ENCODE results near the gene ZNF438.
"Not testable (repeated sequence)": the region's sequence is repeated elsewhere in the genome, so short reads cannot be mapped to it uniquely, and the experiment has no call there.

ZNF438 gene

GRCh38 chr10:31031558-31032257 is at the start of gene ZNF438:
ZNF438 (minus strand) TSS chr10:31031865; CDS start chr10:30877034, 154,831 bp downstream.
- peak; percentile 85 for DNase-seq

- no peak for DNase-seq
These were observed 44.9 kb upstream of the ZNF438 start for GRCh38 chr10:31076610-31076988.

- no peak for DNase-seq
These were observed 44.4 kb upstream of the ZNF438 start for GRCh38 chr10:31075881-31076609.

GRCh38 chr10:31075434-31075833 is 43.8 kb upstream of the ZNF438 start:
- no peak for DNase-seq

GRCh38 chr10:31074722-31075086 is 43.0 kb upstream of the ZNF438 start:
- no peak for DNase-seq

- peak; percentile 60 for DNase-seq
These were observed 42.5 kb upstream of the ZNF438 start for GRCh38 chr10:31073996-31074721.

GRCh38 chr10:31073211-31073610 is 41.5 kb upstream of the ZNF438 start:
- DNase-seq, result no peak

GRCh38 chr10:31072451-31072850 is 40.8 kb upstream of the ZNF438 start:
- no peak for DNase-seq

- no peak for DNase-seq
These were observed 39.8 kb upstream of the ZNF438 start for GRCh38 chr10:31071232-31072005.

GRCh38 chr10:31070691-31071090 is 39.0 kb upstream of the ZNF438 start:
- no peak for DNase-seq

GRCh38 chr10:31070025-31070424 is 38.4 kb upstream of the ZNF438 start:
- no peak for DNase-seq

GRCh38 chr10:31069411-31069810 is 37.7 kb upstream of the ZNF438 start:
- no peak for DNase-seq

GRCh38 chr10:31064348-31064747 is 32.7 kb upstream of the ZNF438 start:
- DNase-seq, result no peak

GRCh38 chr10:31063841-31064240 is 32.2 kb upstream of the ZNF438 start:
- no peak for DNase-seq

- DNase-seq, result no peak
These were observed 31.2 kb upstream of the ZNF438 start for GRCh38 chr10:31062856-31063255.

- DNase-seq, result no peak
These were observed 30.3 kb upstream of the ZNF438 start for GRCh38 chr10:31061941-31062340.

GRCh38 chr10:31058795-31059703 is 27.4 kb upstream of the ZNF438 start:
- DNase-seq, result no peak

GRCh38 chr10:31056678-31057077 is 25.0 kb upstream of the ZNF438 start:
- DNase-seq, result not testable (repeated sequence)

- no peak for DNase-seq
These were observed 24.0 kb upstream of the ZNF438 start for GRCh38 chr10:31055573-31056251.

- DNase-seq, result no peak
These were observed 20.0 kb upstream of the ZNF438 start for GRCh38 chr10:31051703-31052102.

GRCh38 chr10:31042670-31043069 is 11.0 kb upstream of the ZNF438 start:
- no peak for DNase-seq

All from NCI-H2171 treated with DMSO at 0.1 percent for 48 hours (cell line).